ENCODE measurements around the gene PCDH9.

Gene PCDH9

DNA sequence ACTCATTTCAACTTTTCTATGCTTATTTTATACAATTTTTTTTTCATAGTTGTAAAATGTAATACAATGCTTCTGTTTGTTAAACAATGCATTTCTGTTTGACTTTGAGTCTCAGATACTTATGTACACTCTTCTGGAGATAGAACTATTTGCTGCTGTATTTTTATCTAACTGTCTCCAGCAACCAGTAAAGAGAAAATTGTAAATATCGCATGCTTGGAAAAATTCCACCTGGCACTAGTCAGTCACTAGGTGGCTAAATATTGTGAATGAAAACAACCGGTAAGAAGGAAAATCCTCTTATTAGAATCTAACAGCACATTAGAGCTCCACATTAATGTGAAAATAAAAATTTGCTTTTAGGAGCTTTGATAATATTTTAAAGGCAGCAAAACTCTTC is 876.5 kb downstream of the PCDH9 start:
- DNase-seq (ENCODE audit: low read depth in 2 of 3, low spot score in 1 of 3) = no peak

DNA sequence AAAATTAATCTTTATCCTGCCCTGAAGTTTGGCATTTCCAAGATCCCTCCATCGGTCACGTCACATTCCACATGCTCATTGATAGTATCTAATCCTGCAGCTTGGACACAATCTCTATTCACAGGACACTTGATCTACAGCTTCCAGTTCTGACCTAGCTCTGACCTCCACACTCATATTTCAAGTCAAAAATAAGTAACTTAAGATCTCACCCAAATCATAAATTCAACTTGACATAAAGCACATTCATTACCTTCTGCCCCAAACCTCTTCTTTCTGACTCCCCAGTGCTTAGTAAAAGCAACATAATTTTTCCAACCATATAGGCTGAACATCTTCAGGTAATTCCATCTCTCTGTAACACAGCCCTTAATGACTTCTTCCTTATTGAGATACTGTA is 880.2 kb downstream of the PCDH9 start:
- no peak for DNase-seq (ENCODE audit: low read depth in 2 of 3, low spot score in 1 of 3)

DNA sequence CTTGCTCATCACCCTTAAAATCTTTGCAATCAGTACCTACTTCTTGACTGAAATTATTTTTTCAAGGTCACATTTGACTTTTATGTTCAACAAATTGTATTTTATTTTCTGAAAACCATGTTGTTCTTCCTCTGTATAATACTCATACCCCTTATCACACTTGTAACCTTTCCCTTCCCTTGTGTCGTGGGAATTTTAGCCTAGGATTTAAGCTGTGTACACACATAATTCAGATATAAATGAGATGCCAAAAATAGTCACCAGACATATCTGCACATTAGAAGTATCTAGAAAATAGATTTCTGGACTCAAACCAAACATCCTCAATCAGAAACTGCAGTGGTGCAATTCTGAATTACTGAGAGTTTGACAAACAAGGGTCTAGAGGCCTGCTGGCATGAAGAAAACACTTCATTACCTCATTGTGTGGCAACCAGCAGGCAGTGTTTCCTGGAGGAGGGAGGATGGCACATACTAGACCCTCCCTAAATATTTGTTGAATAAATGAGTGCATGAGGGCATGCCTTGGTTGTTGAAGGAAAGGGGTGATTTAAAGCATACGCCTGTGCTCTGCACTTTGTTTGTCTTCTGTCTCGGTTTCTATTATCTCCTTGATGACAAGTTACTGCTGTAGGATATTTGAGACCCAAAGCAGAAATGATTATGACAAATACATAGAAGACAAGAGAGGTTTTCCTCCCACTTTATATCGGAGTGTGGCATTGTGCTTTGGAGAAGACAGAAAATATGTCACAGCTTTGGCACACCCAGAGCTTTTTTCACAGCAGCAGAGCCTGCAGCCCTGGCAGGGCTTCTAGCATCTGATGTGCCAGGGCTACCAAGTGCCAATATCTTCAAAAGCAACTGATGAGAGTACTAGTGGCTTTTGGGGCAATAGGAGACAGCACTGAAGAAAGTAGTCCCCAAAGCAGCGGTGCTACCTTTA is 881.1 kb downstream of the PCDH9 start:
- no peak for DNase-seq (ENCODE audit: low read depth in 2 of 3, low spot score in 1 of 3)

DNA sequence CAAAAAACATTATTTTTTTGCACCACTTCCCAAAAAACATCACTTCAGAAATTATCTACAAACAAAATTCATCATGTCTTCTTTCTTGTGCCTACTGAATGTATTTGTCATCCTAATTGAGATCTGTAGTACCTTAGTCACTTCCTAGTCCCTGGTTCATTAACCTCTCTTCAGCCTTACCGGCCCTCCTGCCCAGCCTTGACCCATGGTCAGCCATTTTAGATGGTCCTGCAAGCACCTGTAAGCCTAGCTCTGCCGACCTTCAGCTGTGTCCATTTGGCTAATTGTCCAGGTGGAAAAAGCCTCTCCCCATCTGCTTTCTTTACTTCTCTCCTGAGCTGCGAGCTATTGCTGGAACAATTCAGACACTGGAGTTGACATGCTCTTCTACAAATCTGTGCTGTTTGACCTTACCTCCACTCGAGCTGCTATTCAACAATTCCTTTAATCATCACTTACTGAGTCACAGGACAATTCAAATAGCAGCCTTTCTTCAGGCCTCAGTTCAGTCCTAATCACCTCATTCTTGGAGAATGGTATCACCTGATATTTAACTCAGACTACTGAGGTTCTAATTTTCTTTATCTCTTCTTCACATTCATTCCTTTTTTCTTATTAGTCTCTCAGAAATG is 882.5 kb downstream of the PCDH9 start:
- no peak for DNase-seq (ENCODE audit: low read depth in 2 of 3, low spot score in 1 of 3)

DNA sequence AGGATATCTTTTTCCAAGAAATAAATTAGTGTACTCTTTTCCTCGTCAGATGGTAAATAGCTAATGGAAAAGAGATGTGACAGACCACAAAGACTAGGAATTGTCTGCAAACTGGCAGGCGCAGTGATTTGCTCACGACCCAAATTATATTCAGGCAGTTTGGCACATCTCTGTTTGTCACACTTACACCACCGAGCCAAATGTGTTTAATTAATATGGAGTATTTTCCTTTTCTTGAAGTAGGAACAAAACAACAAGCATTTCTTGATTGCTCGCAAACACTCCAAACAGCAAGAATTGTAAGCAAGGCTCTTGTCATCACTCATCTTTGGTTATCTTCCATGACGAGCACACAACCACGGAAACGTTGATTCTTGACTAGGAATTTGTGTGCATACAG is 884.2 kb downstream of the PCDH9 start:
- no peak for DNase-seq (ENCODE audit: low read depth in 2 of 3, low spot score in 1 of 3)

DNA sequence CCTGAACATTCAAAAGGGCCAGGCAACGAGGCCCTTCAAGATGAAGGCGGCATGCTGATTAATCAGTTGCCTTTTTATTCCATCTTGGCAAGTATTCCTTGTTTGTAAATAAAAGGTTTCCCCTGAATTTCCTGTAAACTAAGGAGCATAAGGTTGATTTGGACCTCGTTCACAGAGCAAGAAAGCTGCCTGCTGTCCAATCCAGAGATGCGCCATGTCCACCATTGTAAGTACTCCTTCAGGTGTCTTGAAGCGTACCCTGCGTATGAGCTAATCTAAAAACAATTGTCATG is 884.7 kb downstream of the PCDH9 start:
- DNase-seq (ENCODE audit: low read depth in 2 of 3, low spot score in 1 of 3) = no peak

DNA sequence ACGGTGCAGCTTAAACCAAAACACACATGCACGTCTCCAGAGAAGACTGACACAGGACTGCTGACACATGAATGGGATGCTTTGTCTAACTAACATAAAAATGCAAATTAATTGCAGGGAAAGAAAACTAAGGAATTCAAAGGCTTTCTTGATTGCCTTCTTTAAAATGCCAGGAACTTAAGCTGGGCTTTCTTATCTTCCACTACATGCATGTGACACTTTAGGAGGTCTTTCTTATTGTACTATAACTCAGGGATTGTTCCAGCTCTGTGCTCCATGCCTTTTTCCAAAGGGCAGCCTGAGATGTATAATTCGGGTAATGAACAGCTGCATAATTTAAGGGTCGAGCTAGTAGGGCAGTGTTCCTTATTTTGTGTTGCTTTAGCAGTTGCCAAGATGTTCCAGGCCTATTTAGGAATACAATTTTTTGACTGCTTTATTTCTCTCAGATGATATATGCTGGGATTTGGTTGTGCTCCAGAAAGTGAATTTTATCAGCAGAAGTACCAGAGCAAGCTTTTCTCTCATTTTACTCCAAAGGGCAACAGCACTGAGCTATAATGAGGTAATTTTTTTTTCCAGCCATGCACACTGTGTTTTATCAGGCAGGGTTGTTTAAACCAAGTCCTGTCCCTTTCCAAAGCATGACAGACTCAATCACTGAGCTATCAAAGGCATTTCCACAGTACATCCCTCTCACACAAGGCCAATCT is 885.2 kb downstream of the PCDH9 start:
- DNase-seq (ENCODE audit: low read depth in 2 of 3, low spot score in 1 of 3) = no peak

DNA sequence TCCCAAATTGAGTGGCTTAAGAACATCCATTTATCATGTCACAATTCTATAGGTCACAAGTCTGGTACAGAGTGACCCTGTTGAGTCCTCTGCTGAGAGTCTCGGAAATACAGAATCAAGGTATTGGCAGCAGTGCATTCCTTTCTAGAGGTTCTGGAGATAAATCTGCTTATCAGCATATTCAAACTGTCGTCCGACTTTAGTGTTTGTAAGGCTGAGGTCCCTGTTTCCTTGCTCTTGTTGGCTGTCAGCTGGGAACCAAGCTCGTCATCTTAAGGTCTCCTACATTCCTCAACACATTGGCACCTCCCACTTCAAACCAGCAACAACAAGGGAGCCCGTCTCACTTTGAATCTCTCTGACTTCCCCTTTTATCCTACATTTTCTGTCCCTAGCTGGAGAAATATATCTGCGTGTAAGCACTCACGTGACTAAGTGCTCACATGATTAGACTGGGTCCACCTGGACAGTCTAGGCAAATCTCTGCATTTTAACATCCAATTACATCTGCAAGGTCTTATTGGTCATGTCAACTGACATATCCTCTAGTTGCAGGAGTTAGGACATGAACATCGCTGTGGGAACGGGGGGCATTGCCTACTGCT is 886.8 kb downstream of the PCDH9 start:
- DNase-seq (ENCODE audit: low read depth in 2 of 3, low spot score in 1 of 3) = no peak

DNA sequence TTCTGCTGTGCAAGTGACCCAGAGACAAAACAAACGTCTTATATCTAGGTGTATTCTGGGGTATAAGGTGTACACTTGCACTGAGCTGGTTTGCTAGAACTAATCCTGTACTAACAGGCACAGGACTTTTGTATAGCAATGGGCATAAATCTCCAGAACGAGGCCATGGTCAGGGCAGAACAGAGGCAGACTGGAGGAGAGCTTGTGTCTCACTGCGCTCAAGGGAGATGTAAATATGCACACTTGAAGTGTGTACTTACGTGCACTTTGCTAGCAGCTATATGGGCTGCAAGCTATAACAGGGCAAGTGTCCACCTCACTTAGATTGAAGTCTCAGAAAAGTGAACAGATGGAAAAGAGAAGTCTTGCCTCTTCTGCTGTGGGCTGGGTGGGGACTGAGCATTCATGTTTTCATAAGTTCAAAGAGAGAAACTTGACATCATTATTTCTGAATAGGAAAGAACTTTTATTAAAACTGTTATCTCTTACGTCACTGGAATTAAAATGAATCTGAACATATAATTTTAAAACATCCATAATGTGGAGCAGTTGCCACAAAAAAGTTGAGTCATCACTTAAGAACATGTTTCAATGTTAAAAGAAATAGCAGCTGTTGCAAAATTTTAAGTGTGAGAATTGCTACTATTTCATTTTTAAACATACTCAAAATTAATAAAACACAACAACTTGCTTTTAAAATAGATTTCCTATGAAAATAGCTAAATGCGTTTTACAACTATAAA is 888.3 kb downstream of the PCDH9 start:
- no peak for DNase-seq (ENCODE audit: low read depth in 2 of 3, low spot score in 1 of 3)

DNA sequence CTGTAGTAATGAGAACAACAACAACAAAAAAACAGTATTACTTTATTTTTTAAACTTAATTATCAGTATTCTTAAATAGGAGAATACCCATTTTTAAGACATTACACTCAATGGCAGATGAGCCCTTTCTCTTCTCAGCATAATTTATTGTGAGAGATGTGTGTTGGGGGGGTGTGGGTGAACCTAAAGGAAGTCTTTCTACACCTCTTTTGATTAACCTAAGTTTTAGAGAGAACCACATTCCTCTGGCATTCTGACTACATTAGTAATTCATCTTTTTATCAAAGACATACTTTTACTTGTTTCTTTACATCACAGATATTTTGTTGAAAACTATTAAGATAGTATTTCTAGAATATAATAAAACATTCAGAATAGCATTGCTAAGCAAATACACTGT is 890.9 kb downstream of the PCDH9 start:
- DNase-seq (ENCODE audit: low read depth in 2 of 3, low spot score in 1 of 3) = no peak

DNA sequence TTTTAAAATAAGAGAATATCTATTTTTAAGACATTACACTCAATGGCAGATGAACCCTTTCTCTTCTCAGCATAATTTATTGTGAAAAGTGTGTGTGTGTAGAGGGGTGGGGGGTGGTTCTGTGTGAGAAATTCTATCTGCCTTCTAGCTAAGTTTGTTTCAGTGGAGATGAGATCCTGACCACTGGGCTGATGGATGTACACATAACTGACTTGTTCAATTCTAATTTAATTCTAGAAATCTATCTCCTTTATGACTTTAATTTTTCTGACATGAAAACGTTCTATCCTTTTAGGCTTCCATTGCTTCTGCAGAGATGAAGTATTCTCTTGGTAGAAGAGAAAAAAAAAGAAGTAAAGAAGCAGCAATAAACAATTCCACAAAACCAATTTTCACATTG is 891.6 kb downstream of the PCDH9 start:
- DNase-seq (ENCODE audit: low read depth in 2 of 3, low spot score in 1 of 3) = no peak

DNA sequence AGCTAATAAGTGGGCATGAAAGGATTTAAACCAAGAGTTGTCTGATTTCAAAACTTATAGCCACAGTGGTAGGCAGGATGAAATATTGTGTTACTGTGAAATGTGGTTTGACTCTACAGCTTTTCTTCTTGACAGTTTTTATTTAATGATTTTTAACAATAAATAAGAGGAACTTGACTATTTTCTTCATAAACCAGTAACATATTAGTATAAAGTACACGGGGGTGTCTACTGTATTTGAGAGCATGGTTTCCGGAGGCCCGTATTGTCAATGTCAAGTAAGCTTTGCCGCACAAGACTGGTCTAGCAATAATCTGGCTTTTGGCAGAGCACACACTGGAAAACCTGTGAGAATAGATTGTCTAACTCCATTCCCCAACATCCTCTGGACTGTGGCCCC is 894.5 kb downstream of the PCDH9 start:
- no peak for DNase-seq (ENCODE audit: low read depth in 2 of 3, low spot score in 1 of 3)

DNA sequence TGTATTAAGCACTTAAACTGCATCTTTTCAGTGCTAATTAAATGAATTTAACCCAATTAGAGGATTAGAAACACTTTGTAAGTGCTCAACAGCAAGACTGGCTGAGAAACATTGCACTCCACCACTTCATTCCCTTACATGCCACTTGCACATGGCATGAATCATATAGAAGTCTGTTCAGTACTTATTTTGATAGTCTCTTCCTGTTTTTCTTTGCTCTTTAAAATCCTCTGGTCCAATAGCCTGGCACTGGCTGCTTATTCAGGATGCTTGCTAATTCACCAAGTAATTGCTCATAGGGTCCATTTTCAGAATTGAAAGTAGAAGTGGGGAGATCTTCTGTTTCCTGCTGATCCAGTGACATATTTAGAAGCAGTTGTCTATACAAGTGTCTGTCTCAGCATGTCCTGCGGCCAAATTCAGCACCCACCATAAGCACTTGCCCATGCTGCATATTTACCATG is 900.1 kb downstream of the PCDH9 start:
- no peak for DNase-seq (ENCODE audit: low read depth in 2 of 3, low spot score in 1 of 3)

DNA sequence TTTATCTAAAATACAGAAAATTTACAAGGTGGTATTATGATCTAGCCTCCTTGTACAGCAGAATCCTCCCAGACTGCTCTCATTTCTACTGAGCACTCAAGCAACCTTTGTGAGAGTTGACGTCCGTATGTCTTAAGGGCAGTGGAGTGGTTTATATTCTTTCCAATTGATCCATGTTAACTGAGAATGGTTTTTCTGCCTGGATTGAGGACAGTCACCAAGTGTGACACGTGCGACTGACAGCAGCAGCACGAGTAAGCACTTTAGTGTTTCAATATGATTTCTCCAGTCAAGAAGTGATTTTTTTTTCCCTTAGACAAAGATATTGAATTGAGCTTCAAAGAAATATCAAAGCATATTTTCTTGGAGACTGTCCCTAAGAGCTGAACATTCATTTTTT is 901.7 kb downstream of the PCDH9 start:
- DNase-seq (ENCODE audit: low read depth in 2 of 3, low spot score in 1 of 3) = no peak

DNA sequence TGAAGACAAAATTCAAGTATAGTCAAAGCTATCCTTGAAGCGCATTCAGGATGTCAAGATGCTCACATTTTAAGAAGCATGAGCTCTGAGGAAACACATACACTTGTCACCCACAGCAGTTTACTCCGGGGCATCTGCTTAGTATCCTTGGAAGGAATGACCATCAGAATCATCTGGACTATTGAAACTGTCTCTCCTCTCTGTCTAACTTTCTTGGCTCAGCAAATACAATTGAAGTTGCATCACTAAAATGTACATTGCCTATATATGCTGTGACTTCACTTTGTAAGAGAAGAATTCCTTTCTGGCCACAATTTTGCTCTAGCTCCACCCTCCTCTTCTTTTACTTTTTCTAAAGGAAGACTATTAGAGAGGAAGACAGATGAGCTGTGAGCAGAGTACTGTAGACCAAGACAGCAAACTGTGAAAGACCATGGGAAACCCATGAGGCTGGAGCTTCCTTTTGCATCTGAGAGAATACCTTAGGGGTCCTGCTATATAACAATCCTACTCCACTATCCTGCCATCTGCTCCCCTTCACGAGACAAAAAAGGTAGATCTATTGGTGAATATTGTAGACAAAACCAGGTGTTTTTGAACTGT is 906.3 kb downstream of the PCDH9 start:
- no peak for DNase-seq (ENCODE audit: low read depth in 2 of 3, low spot score in 1 of 3)

DNA sequence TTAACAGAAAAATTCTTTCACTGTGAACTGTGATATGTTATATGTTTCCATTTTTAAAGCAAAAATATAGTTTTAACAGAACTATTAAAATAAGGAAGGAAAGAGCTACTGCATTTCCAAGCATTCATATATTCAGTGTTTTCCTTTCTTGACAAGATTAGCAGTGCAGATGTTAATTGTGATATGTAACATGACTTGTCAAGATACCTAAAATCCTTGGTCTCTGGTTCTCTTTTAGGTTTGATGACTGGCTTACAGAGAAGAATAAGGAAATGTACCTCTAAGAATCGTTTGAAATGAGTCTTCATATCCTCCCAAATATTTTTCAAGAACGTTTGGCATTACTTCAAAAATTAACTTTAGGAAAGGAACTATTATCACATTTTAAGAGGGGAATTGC is 907.2 kb downstream of the PCDH9 start:
- DNase-seq (ENCODE audit: low read depth in 2 of 3, low spot score in 1 of 3) = no peak

DNA sequence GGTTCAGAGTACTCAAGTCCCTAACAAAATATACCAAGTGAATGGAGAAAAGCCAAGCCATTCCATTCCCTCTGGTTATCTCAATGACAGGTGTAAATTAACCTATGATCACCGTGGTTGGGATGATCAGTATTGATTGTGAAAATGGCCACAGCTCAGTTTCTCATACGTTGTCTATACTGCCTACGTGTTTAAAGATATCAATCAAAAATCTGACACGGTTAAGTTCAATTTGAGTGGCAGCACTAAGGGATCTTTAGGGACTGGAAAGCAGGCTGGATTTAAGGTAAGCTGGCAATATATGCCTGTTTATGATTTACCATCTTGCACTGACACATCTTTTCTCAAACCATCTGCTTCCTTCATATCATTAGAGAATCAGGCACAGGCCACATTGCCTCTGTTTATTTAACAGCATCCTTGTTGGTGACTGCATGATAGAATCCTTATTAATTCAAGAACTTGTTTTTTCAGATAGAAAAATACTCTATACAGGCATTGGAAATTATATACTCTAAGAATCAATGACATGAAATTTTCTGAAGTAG is 907.9 kb downstream of the PCDH9 start:
- DNase-seq (ENCODE audit: low read depth in 2 of 3, low spot score in 1 of 3) = no peak

DNA sequence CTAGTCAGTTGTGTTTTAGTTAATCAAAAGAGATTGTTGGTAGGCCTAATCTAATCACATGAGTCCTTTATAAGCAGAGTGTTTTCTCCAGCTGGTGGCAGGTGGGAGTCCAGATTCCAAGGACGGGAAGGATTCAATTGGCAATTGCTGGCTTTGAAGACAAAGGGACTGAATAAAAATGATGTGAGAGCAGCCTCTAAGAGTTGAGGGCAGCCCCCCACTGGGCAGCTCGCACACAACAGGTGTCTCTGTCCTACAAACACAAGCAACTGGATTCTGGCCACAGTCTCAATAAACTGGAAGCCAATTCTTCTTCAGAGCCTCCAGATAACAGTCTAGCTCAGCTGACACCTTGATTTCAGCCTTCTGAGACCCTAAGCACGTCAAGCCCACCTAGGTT is 915.2 kb downstream of the PCDH9 start:
- no peak for DNase-seq (ENCODE audit: low read depth in 2 of 3, low spot score in 1 of 3)

DNA sequence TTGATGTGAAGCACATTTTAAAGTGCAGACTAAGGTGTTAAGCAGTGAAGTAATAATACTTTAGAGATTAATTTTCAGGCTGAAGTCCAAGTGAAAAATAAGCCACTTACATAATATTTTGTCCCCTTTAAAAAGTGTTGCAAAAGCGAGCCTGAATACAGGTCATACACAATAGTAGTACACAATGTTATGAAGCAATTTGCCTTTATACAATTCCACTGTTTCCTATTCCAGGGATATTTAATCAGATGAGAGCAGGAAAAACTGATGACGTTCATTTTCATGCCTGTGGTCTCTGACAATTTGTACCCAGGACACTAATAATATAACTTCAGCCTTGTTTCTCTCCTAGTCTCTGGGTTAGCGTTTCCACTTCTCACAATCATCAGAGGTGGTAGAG is 916.7 kb downstream of the PCDH9 start:
- no peak for DNase-seq (ENCODE audit: low read depth in 2 of 3, low spot score in 1 of 3)

DNA sequence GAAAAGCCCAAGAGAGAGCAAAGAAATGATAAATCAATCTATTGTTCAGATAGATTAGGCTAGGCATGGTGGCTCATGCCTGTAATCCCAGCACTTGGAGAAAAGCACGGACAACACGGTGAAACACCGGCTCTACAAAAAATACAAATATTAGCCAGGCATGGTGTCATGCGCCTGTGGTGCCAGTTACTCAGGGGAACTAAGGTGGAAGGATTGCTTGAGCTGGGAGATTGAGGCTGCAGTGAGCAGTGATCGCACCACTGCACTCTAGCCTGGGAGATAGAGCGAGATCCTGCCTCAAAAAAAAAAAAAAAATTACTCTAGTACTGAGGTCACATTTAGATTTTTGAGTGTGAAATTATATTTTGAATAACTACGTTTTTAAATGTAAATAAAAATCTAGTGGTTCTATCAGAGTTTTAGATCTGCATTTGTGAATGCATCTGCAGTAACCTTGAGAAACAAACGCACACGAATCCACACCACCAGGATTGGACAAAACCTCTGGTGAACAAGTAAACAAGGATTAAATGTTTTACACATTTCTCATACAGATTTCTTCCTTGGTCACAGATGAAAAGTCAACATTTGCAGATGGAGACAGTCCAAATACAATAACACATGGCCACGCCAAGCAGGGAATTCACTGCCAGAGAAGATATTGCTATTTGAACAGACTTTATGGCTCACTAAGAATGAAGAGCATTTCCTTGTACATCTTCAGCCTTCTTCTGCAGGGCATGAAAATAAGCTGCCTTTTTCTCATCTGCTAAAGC is 917.6 kb downstream of the PCDH9 start:
- DNase-seq (ENCODE audit: low read depth in 2 of 3, low spot score in 1 of 3) = no peak

All from stimulated activated CD4-positive, alpha-beta T cell treated with anti-CD3 and anti-CD28 coated beads, Interleukin-12 subunit alpha, Interleukin-12 subunit beta, amount 100 ng/mL, for 48 hours (primary cell).